ENCODE results near the gene MTAP. TPM values are rescaled to one million over a fixed set of nuclear protein-coding genes. Genes with fewer than 3 reads are reported as not detected.

MTAP gene
- total and polyA plus RNA-seq, 12 donors, result 4.9 to 26.2 (median 20.6) TPM

DNA sequence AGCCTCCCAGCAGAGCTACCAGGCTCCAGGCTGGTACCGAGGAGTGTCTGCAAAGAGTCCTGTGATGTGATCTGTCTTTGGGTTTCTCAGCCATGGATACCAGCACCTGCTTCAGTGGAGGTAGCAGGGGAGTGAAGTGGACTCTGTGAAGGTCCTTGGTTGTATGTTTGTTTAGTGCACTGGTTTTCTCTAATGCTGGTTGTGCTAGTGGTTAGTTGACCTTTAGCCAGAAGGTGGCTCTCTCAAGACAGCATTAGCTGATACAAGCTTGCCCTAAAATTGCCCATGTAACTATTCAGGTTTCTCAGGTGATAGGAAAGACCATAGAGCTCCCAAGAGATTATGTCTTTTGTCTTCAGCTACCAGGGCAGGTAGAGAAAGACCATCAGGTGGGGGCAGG is 87.2 kb downstream of the MTAP start:
- Histone ChIP-seq H3K27ac (no peak overlapping the region), H3K9me3 (peaks cover 0 to 30% (median 12%) of the 10 kb centered on the region in 11 donors), H3K27me3 (no peaks in the 10 kb centered on the region), H3K4me3 (no peak overlapping the region), H3K36me3 (peaks cover 0 to 22% (median 6%) of the 10 kb centered on the region in 9 donors), H3K4me1 (no peaks in the 10 kb centered on the region)
- ATAC-seq (no peak), DNase-seq (no peak)
- WGBS, 2 donors, result 94 to 100% methylated on average over 1 of the region's 1 CpG
- intact Hi-C loops (cut with DNase I), result no loop called here
- TF ChIP-seq CTCF (IDR thresholded peaks at IDR 0.05), result no peak

DNA sequence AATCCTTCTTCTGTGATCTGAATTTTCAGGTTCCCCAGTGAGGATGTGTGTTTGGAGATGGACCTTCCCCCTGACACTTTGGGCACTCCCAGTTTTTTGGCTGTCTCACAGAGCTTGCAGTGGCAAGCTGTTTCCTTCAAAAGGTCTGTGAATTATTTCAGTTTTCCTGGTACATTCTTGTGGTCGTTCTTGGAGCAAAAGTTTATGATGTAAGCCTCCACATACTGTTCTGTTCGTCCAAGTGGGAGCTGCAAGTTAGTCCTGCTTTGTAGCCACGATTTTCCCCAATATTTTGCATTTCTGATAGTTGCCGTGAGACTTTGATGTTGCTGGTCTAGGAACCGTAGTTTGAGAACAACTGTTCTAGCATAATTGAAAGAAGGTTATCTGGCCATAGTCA is 88.3 kb downstream of the MTAP start:
- WGBS, 2 donors, result 96 to 97% methylated on average over 5 of the region's 5 CpGs
- no peaks in the 10 kb centered on the region for H3K27me3 ChIP-seq
- H3K9me3 ChIP-seq, result peaks cover 0 to 36% (median 7%) of the 10 kb centered on the region in 11 donors
- peaks cover 0 to 22% (median 6%) of the 10 kb centered on the region in 9 donors for H3K36me3 ChIP-seq
- TF ChIP-seq CTCF (IDR thresholded peaks at IDR 0.05), result no peak
- H3K4me3 ChIP-seq, result no peak overlapping the region
- ATAC-seq (no peak), DNase-seq (no peak)
- no peak overlapping the region for H3K27ac ChIP-seq
- intact Hi-C loops (cut with DNase I), result no loop called here
- H3K4me1 ChIP-seq, result no peaks in the 10 kb centered on the region

GRCh38 chr9:21901546-21901945 is 99.1 kb downstream of the MTAP start:
- Histone ChIP-seq H3K9me3 (peaks cover 0 to 79% (median 15%) of the 10 kb centered on the region in 11 donors), H3K27ac (no peak overlapping the region), H3K4me3 (no peak overlapping the region), H3K27me3 (no peaks in the 10 kb centered on the region), H3K4me1 (no peaks in the 10 kb centered on the region), H3K36me3 (no peaks in the 10 kb centered on the region)
- ATAC-seq, result no peak
- DNase-seq, result no peak
- 95 to 100% methylated on average over 1 of the region's 1 CpG for WGBS, 2 donors
- intact Hi-C loops (cut with DNase I), result loop anchor here in 2 of 10 donors (10.0 kb wide), 1 partner anchor 63 kb away; no protein-coding TSS in a partner anchor
- no peak for TF ChIP-seq CTCF (IDR thresholded peaks at IDR 0.05)

- DNase-seq, result no peak
- intact Hi-C loops (cut with DNase I), result loop anchor here in 2 of 10 donors (10.0 kb wide), 1 partner anchor 63 kb away; no protein-coding TSS in a partner anchor
- Histone ChIP-seq H3K36me3 (no peaks in the 10 kb centered on the region), H3K4me3 (no peak overlapping the region), H3K27me3 (no peaks in the 10 kb centered on the region), H3K4me1 (no peaks in the 10 kb centered on the region), H3K9me3 (peaks cover 0 to 77% (median 15%) of the 10 kb centered on the region in 11 donors), H3K27ac (no peak overlapping the region)
- 60 to 80% methylated on average over 1 of the region's 1 CpG for WGBS, 2 donors
- no peak for ATAC-seq
- no peak for TF ChIP-seq CTCF (IDR thresholded peaks at IDR 0.05)
These were observed 99.7 kb downstream of the MTAP start for GRCh38 chr9:21902136-21902535.
